Measurements from ENCODE around the gene HOXA10. TPM values are rescaled to one million over a fixed set of nuclear protein-coding genes. Genes with fewer than 3 reads are reported as not detected.

HOXA10 gene
- total RNA-seq, 1 donor from 2014 or later, result 27.3 TPM

DNA sequence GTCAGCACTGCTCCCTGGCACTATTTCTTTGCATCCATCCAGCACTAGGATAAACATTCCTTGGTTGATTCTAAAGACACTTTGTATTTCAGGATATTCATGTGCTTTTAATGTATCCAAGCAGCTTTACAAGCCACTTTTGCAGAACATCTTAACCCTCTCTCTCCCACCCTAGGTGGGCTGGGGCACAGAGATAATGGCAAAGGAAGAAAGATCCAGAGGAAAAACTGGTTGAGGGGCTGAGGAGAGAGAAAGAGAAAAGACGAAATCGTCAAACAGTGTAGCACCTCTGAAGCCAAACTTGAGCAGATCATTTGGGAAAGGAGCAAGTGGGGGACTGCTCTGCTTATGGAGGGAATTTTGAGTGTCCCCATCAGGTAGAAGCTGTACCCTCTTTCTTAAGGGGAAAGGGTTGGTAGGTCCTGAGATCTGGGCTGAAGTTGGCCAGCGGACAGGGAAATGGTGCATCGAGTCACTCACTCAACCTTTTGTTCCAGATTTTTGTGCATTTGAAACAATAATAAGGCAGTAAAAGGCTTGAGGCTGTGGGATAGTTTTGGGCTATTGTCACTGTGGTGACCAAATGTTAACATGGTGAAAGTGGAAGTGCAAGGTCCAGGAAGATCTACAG lies 30.0 kb upstream of the HOXA10 start:
- no peak for DNase-seq (ENCODE audit: low read depth)

DNA sequence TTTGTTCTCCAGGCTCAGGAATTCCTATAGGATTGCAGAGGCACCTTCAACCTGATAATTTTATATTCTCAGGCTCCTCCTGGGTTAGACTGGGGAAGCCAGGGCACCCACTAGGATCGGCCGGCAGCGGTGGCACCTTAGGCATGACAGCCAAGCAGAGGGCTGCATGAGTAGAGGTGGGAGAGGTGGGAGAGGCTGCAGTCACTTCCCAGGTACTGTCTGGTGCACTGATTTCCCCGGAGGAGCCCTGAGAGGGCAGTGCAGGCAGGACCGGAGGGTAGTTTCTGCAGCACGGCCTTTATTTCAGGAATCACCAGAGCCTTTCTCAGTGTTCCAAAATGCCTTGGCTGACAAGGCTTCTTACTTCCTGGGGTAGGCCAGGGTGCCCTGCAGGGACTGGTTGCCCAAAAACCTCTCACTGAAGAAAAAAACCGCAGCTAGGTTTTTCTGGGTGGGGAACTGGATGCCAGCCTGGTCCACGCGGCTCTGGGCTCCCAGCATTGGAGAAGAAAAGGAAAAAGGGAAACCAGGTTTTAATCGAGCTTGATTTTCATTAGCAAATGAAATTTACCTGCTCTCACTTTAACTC lies 29.3 kb upstream of the HOXA10 start:
- no peak for DNase-seq (ENCODE audit: low read depth)

DNA sequence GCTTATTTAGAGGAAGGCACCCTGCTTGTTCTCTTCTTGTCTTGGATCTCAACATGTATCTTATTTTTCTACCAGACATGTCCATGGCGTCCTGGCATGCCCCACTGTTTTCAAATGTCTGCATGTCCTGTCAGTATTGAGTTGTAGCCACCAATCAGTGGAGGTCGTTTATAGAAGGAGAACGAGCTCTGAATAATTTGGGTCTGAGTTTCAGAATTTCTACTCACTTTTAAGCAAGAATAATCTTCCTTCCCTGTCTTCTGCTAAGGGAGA lies 28.7 kb upstream of the HOXA10 start:
- no peak for DNase-seq (ENCODE audit: low read depth)

DNA sequence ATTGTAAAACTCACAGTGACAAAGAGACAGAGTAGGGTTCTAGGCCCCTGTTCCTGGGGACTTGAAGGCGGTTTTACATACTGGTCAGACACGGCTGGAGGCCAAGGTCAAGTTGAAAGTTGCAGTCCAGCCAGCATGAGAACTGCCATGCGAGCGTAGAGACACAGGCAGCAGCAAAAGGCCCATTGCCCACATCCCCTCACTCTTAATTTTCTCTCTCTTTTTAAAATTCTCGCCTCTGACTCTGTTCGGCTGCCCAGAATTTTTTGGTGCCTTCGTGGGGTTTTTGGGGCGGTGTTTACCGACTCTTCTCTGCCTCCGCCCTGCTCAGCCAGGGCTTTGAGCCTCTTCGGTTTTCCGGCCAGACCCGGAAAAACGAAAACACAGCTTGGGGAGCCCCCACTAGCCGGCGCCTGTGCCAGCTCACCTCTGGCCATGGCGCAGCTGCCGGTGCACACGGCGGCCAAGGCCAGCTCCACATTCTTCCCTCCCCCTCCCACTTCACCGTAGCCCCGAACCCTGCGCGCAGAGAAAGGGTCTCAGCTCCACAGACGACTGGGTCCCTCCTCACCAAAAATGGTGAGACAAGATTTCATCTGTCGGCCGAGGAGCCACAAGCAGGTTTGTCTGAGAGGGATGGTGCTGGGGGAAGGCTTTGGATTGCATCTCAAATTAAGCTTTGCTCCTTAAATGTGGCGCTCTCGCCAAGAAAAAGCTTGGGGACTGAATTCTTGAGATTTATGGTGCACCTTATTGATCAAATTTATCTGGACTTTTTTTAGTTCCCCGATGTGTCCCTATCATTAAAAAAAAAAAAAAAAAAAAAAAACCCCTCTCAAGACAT lies 28.1 kb upstream of the HOXA10 start:
- no peak for DNase-seq (ENCODE audit: low read depth)

DNA sequence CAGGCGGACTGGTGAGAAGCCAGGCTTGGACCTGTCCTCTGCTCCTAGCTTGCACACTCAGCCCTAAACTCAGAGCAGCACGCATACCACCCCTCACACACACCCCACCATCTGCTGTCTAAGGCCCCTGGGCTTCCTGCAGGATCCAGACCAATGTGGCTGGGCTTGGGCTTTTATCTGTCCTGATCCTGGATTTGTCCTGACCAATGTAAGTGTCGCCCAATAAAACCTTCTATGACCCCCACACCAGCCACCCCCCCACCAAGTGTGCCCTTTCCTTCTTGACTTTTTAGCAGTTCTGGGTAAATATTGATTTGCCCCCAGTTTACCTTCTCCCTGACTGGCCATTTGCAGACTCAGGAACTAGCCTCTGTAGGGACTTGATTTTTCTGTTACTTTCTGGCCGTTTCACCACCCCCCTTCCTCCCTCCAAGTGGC lies 27.5 kb upstream of the HOXA10 start:
- DNase-seq (ENCODE audit: low read depth), result no peak

DNA sequence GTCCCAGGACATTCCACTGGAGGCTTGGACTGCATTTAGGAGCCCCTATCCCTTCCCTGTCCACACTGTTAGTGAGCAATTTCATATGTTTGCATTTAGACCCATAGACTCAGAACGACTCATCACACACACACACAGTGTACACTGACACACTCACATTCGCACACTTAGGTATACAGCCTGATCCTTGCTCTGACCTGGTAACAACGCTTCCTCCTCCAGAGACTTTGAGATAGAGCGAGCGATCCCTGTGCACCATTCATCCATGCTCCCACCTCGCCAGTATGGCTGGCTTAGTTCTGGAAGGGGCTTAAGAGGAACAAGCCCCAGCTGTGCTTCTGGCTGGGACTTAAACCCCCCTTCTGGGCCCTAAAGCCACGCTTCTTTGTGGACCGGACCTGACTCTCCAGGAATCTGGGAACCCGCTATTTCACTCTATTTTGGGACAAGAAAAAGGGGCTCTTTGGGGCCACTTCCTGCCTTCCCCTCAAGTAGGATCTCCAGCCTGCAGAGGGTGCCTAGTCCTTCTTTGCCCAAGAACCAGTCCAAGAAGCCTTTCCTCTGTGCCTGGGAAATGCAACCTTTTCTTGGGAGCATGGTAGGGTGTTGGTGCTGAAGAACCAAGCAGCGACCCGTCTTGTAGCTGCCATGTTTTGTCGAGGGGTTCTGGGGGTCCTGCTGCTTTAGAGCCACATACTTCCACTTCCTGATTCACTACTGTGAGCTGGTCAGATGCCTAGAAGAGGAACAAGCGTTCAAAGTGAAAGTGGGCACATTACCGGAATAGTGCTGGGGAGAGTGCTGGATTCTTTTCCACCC lies 26.9 kb upstream of the HOXA10 start:
- DNase-seq (ENCODE audit: low read depth), result no peak

DNA sequence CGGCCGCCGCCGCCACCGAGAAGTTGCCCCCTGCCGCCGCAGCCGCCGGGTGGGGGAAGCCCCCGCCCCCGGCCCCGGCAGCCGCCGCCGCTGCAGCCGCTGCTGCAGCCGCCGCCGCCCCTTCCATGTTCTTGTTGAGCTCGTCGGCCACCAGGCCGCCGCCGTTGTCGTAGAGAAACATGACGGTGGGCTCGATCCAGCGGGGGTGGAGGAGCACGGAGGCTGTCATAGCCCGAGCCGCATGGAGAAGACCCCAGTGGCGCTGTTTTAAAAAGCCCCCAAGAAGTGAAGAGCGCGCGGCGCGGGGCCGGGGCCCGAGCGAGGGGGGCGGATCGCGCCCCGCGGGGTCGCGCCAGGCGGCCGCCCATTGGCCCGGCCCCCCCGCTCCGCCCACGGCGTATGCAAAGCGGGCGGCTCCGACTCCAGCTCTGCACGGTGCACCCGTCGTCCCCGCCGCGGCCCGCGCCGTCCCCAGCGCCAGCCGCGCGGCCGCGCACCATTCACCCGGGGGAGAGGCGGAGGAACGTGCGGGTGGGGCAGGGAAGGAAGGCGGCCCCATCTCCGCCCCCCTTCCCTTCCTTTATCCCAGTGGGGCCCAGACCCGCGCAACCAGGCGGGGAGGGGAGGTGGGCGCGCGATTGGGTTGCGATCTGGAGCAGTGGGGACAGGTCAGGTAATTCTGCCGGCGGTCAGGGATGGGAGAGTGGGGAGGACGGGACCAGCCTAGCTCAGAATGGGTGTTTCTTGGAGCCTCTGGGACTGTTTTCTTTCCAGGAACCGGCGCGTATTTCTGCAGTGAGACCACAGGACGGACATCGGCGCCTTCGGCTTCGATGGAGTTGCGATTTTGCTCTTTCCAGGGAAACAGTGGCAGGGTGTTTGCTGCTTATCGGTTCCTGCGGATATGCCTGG lies 26.0 kb upstream of the HOXA10 start, which contains the start of gene HOXA13:
Gene HOXA13, minus strand, starts transcription at position 243 of the 912 bp plus-strand sequence. Its CDS starts 14 bp downstream, at position 229.
- DNase-seq (ENCODE audit: low read depth), result no peak

DNA sequence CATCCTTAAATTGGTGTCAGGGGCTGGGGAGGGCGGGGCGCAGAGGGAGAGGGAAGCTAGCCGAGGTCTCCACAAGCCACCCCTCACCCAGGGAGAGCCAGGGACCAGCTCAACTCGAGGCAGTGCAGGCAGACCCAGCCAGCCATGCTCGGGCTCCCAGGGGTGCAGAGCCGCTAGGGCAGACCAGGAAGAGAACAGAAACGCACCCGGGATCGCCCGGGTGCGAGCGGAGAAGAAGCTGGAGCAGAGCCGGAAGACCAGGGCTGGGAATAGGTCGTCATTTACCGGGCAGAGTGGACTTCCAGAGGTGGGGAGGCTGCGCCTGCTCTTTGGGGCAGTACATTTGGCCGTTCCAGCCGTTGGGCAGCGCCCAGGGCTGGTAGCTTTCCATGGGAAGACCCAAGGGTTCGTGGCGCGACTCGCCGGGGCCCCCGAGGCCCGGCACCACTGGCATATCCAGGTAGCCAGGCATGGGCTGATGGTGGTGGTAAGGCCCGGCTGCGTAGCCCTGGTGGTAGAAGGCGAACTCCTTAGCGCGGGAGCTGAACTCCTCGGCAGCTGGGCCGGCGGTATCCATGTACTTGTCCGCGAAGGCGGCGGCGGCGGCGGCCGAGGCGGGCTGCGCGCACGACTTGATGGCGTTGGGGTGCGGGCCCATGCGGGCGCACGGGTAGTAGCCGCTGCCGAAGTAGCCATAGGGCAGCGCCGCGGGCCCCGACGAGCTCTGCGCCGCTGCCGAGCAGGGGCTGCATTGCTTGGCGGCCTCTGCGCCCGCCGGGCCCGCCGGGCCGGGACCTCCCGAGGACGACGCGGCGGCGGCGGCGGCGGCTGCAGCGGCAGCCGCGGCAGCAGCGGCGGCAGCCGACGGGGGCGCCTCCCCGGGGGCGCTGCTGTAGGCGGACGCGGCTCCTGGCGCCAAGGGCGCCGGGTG lies 25.0 kb upstream of the HOXA10 start:
- DNase-seq (ENCODE audit: low read depth), result no peak

DNA sequence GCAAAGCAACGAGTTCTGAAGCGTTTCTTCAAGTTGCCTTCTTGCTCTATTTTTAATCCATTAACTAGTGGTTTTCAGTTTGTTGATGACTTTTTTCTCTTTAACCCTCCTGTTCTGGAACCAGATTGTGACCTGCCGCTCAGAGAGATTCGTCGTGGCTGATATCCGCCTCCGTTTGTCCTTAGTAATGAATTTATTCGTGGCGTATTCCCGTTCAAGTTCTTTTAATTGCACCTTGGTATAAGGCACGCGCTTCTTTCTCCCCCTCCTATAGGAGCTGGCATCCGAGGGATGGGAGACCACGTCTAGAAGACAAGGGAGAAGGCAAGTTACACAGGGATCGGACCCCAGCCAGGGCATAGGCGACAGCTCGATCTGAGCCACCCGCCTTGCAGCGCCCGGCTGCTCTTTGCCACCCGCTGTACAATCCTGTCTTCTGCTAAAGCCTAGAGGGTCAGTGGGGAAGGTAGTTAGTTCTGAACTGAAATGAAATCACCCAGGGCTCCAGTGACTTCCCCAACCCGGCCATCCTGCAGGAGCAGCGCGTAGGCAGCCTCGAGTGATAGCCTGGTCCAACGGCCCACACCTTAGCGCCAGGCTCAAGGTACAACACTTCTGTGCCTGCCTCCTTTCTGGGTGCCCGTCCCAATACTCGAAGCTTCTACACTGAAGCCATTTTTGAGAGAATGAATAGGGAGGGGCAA lies 24.2 kb upstream of the HOXA10 start:
- no peak for DNase-seq (ENCODE audit: low read depth)

DNA sequence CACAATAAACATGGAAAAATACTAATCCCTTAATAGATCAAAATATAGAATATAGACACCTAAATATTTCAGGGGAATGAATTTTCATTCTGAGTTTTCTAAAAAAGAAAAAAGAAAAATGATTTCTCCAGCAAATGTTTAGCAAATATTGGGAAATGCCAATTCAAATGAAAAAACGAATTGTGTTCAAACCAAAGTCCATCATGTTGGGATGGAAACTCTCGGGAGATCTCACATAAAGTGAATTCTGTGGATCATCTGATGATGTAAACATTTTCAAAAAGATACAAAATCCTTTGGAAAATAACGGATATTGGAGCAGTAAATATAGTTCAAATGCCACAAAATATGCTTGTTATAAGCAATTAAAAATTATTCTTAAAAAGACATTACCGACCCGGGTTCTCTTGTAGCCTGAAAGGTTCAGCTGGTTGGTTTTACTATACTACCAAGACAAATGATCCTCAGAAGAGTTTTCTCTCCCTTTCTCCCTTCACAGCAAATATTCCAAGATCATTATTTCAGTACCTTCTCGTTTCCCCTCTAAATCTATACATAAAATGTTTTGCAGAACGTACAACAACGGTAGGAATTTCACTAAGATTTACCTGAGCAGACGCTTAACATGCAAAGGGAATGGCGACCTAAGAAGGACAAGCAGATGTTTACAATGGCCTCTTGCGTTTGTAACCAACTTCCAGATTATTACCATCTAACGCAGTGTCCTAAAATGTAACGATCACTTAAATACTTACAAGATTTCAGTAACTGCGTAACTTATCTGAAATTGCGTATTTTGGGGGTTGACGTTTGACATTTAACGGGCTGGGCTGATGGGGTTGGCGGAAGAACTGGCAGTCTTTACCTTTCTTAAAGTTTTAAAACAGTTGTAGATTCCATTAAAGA lies 23.3 kb upstream of the HOXA10 start:
- DNase-seq (ENCODE audit: low read depth), result no peak

DNA sequence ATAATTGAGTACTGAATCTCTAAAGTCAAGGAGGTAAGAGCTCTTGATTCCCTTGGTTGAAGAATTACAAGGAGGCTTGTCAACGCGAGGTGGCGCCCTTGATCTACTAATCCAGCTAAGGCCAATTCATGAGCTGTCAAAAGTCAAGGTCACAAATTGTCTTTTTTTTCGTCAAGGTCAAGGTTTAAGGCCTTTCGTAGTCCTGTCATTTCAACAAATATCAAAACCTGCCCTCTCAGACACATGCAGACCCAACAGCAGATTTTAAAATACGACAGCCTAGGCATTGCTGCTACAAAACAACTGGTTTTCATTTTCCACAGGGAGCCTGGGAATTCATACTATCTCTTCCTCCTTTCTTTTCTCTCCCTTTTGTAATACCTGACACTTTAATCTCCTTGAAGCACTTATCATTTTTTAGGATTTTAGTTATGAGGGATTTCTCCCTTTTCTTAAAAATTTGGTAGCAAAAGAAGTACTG lies 22.2 kb upstream of the HOXA10 start:
- peak; percentile 69 for DNase-seq (ENCODE audit: low read depth)

DNA sequence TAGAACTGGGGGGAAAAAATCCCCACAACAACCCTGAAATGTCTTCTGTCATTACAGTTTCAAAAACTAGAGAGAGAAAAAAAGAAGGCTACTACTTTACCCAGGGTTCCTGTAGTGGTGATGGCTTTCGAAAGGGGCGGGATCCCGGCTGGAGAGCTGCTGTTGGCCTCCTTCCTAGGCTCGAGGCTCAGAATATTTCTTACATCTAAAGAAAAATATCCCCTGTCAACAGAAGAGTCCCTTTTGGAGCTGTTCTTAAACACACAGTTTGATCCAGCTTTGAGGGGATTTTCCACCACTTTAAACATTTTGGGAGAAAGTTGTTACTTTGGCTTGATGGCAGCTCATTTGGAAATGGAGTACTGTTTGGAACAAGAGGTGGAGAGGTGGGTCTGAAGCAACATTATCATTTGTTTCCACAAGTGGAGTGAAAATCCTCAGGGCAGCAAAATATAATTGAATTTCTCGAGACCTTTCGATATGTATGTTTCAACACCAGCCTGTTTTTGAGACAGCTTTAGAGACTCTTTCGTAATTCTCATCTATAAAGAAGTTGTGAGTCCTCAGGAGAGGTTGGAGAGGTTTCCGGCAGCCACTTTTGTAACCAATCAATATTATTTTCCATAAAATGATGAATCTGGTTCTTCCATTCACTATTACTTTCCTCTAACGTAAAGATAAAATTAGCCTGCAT lies 20.7 kb upstream of the HOXA10 start:
- DNase-seq (ENCODE audit: low read depth), result no peak

DNA sequence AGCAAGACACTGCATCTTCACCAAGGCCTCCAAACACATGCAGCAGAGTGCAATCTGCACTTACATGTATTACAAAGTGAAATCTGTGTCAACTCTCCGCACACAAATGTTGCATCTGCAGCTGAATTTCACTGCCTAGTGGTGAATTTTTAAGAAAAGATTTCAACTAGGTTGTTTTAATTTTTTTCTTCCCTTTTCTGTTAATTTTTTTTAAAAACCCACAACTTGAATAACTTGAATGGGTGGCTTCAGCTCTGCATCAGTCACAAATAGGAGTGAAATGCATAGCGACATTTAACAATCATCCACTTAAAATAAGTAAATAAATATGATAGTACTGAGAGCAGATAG lies 19.9 kb upstream of the HOXA10 start:
- no peak for DNase-seq (ENCODE audit: low read depth)

DNA sequence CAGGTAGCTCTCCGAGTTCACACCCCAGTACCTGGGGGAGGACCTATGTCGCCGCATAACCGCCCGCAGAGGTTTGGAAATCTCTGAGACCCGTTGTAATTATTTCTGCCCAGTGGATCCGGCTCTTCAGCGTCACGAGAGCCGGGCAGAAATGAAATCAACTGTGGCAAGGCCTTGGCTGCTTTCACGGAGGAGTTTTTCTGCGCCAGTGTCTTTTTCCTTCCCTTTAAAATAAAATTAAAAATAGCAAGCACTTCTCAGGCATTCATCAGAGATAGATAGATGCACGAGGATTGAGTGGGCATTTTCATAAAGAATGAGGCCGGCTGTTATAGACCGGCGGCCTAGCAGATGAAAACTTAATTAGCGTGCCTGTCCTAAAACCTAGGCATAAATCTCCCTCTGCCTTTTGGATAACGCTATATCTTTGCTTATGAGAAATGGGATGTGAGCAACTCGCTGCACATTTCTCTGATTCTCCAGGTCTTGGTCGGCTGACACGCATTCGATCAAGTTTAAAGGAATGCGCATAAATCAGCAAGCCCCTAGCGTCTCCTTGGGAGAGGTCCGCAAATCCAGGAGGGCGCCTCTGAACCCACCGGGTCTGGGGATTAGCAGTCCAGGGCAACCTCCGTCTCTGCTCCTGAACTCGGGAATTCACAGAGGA lies 19.3 kb upstream of the HOXA10 start:
- DNase-seq (ENCODE audit: low read depth), result no peak

DNA sequence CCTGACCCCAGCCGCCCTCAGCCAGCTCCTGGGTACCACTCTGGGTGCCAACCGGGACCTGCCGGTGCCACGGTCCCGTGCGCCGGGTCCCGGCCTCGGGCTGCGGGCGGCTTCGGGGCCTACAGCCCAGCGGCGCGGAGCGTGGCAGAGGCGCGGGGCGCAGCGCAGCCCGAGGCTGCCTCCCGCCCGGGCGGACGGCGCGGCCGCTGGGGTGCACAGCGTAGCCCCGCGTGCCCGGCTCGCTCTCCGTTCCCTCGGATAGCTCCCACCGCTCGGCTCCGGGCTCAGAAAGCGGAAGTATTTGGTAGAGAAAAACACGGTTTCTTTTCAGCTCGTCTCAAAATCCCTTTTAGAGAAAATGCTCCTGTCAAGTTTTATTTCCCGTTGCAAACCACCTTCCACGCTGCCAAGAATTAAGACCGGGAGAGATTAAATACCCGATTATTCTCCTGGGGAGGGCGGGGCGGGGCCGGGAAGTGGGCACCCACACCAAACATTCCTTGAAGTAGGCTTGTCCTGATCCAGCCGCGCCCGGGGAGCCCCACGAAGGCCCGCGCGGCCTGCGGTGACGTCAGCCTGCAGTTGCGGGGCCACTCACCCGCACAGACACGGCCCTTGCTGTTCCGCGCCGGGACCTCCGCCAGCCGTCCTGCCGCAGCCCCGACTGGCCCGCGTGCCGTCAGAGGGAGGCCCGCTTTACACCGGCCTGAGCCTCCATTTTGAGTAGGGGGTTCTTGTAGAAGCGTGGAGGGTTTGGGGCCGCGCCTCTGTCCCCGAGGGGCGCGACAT lies 18.6 kb upstream of the HOXA10 start:
- no peak for DNase-seq (ENCODE audit: low read depth)

DNA sequence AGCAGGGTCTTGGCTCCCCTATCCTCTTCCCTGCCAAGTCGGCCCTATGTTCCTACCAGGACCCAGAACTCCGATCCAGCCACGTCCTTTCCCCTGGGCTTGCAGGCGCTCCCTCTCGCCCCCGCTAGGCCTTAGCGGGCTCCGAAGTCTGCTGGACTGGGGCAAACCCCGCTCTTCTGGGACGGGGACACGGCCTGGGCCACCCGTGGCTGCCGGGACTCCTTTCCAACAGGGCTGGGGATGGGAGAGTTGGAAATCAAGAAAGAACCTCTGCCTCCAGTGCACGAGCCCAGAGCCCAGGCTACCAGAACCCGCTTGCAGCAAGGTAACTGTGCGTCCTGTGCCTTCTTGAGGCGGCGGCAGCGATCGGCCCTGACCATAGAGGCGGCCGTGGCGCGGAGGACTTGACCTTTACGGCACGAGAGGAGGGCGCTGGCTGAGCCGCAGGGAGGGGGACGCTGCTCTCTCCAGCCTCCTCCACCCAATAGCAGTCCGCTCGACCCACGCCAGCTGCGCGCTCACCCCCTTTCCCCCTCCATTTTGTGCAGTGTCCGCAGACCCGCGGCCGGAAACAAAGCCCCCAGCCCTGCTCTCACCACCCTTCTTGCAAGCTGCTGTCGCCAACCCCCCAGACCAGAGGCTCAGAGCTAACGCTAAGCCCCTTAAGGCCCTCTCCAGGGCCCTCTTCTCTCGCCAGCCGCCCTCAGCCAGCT lies 17.9 kb upstream of the HOXA10 start:
- no peak for DNase-seq (ENCODE audit: low read depth)

Measured in renal cortical epithelial cell (primary cell).